ENCODE results near the gene MYO10. TPM values are rescaled to one million over a fixed set of nuclear protein-coding genes. Genes with fewer than 3 reads are reported as not detected.

MYO10 gene
- total and polyA plus RNA-seq, 2 experiments from 2014 or later = 8.2 to 9.3 TPM

DNA sequence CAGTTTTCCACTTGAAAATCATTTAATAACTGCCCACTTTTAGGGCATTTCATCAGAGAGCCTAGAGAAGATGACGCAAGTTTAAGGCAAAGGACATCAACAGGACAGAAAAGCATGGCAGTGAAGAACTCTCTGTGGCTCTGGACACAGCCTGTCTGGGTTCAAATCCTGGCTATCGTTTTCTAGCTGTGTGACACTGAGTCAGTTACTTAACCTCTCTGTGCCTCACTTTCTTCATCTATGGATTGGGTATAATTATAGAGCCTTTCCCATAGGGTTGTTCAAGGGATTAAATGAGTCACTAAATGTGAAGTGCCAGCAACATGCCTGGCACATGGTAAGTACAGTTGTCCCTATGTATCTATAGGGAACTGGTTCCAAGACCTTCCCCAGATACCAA, 6.7 kb downstream of the MYO10 start:
- Histone ChIP-seq H3K4me3 (no peak overlapping the region), H3K9me3 (ENCODE audit: low read depth) (no peaks in the 10 kb centered on the region), H3K36me3 (no peaks in the 10 kb centered on the region), H3K27ac (no peak overlapping the region), H3K27me3 (no peaks in the 10 kb centered on the region), H3K4me1 (ENCODE audit: low read depth) (peaks cover 10% of the 10 kb centered on the region)
- no peak for DNase-seq (ENCODE audit: low read depth in 1 of 2, low spot score in 1 of 2)
- TF ChIP-seq CTCF (IDR thresholded peaks at IDR 0.05; ENCODE audit: low read depth, low read length) = no peak

- H3K27me3 ChIP-seq = no peaks in the 10 kb centered on the region
- no peak for TF ChIP-seq CTCF (IDR thresholded peaks at IDR 0.05; ENCODE audit: low read depth, low read length)
- H3K9me3 ChIP-seq (ENCODE audit: low read depth) = no peaks in the 10 kb centered on the region
- no peak for DNase-seq (ENCODE audit: low read depth in 1 of 2, low spot score in 1 of 2)
- peaks cover 6% of the 10 kb centered on the region for H3K4me1 ChIP-seq (ENCODE audit: low read depth)
- H3K27ac ChIP-seq = no peak overlapping the region
- no peak overlapping the region for H3K4me3 ChIP-seq
- H3K36me3 ChIP-seq = no peaks in the 10 kb centered on the region
Observed at GRCh38 chr5:16927613-16928012, 8.5 kb downstream of the MYO10 start.

DNA sequence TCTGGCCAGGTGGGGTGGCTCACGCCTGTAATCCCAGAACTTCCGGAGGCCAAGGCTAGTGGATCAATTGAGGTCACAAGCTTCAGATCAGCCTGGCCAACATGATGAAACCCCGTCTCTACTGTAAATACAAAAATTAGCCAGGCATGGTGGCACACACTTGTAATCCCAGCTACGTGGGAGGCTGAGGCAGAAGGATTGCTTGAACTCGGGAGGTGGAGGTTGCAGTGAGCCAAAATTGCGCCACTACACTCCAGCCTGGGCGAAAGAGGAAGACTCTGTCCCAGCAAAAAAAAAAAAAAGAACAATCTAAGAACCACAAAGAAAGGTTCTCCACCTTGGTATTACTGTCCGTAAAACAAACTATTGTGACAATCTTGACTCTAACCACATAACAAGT, 9.7 kb downstream of the MYO10 start:
- H3K4me3 ChIP-seq = no peak overlapping the region
- H3K36me3 ChIP-seq = no peaks in the 10 kb centered on the region
- H3K4me1 ChIP-seq (ENCODE audit: low read depth) = peaks cover 2% of the 10 kb centered on the region
- no peaks in the 10 kb centered on the region for H3K27me3 ChIP-seq
- no peak overlapping the region for H3K27ac ChIP-seq
- H3K9me3 ChIP-seq (ENCODE audit: low read depth) = no peaks in the 10 kb centered on the region
- TF ChIP-seq CTCF (IDR thresholded peaks at IDR 0.05; ENCODE audit: low read depth, low read length) = no peak
- DNase-seq (ENCODE audit: low read depth in 1 of 2, low spot score in 1 of 2) = no peak

- H3K36me3 ChIP-seq = no peaks in the 10 kb centered on the region
- no peak for TF ChIP-seq CTCF (IDR thresholded peaks at IDR 0.05; ENCODE audit: low read depth, low read length)
- no peak overlapping the region for H3K27ac ChIP-seq
- no peaks in the 10 kb centered on the region for H3K9me3 ChIP-seq (ENCODE audit: low read depth)
- H3K27me3 ChIP-seq = no peaks in the 10 kb centered on the region
- DNase-seq (ENCODE audit: low read depth in 1 of 2, low spot score in 1 of 2) = no peak
- no peaks in the 10 kb centered on the region for H3K4me1 ChIP-seq (ENCODE audit: low read depth)
- H3K4me3 ChIP-seq = no peak overlapping the region
Observed at GRCh38 chr5:16924206-16924605, 11.9 kb downstream of the MYO10 start.

DNA sequence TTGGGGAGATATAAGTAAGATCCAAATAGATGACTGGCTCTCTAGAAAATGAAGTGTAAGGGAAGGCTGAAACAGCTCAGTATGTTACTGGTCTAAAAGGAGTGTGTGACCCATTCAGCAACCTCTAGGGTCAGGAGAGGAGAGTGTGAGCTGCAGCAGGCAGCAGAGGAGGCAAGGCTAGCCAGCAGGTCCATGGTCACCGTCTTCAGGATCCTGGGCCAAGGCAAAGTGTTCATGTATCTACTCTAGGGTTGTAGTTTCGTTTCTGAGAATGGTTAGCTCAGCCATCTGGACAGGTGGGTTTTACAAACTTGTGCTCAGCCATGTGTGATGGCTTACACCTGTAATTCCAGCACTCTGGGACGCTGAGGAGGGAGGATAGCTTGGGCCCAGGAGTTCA, 13.7 kb downstream of the MYO10 start:
- Histone ChIP-seq H3K27ac (no peak overlapping the region), H3K4me3 (no peak overlapping the region)
- TF ChIP-seq CTCF (IDR thresholded peaks at IDR 0.05; ENCODE audit: low read depth, low read length) = no peak

DNA sequence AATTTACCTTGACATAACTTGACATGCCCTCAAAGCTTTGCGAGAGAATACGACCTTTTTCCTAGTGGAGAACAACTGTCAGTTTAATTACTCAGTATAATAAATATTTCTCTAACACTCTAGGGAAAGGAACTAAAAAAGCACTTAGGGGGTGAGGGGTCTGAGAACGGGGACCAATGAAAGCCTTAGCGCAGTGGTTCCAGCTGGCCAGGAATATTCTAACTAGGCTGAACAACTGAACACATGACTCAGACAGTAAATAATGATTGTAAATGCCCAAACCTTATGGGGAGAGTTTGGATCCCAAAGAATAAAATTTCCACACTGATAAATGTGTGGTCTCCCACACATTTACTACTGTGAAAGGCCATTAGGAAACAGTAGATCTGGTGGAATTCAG, 14.9 kb downstream of the MYO10 start:
- DNase-seq (ENCODE audit: low read depth in 1 of 2, low spot score in 1 of 2) = no peak

More for the DNA sequence above, 13.7 kb downstream of the MYO10 start:
- DNase-seq (ENCODE audit: low read depth in 1 of 2, low spot score in 1 of 2) = no peak
- no peaks in the 10 kb centered on the region for H3K27me3 ChIP-seq
- H3K36me3 ChIP-seq = no peaks in the 10 kb centered on the region
- no peaks in the 10 kb centered on the region for H3K4me1 ChIP-seq (ENCODE audit: low read depth)
- H3K9me3 ChIP-seq (ENCODE audit: low read depth) = no peaks in the 10 kb centered on the region

More for the DNA sequence above, 14.9 kb downstream of the MYO10 start:
- no peak for TF ChIP-seq CTCF (IDR thresholded peaks at IDR 0.05; ENCODE audit: low read depth, low read length)
- Histone ChIP-seq H3K27me3 (no peaks in the 10 kb centered on the region), H3K4me3 (no peak overlapping the region), H3K27ac (no peak overlapping the region), H3K36me3 (no peaks in the 10 kb centered on the region), H3K4me1 (ENCODE audit: low read depth) (no peaks in the 10 kb centered on the region), H3K9me3 (ENCODE audit: low read depth) (no peaks in the 10 kb centered on the region)

Measured in cardiac muscle cell (in vitro differentiated cells and primary cell).